ENCODE results near the gene LDB2.

GRCh38 chr4:16577177-16577576 lies 321.3 kb downstream of the LDB2 start:
- no peak for TF ChIP-seq CTCF (IDR thresholded peaks at IDR 0.05; ENCODE audit: low read length)
- TF ChIP-seq EZH2 (IDR thresholded peaks at IDR 0.05; ENCODE audit: borderline replicate concordance, low read length): no peak

All from OCI-LY1 (cell line).